AG10803 (cell line): ENCODE results near the gene MED6.
A peak's percentile ranks its signal among the peaks of the same experiment; 100 is the strongest.

Experiments
- DNase-seq: peaks from one replicate; pipeline ENCODE4 v3.0.0; 2010; ENCODE audit warnings: low read depth
- H3K4me3 ChIP-seq: 2 replicates; pipeline ENCODE4 v1.5.1; 2011; ENCODE audit warnings: mild to moderate bottlenecking, low read length, control low read depth
- TF ChIP-seq, protein P1 (sequence below): conservative IDR thresholded peaks from 2 replicates; pipeline ENCODE4 v1.5.1; 2011; ENCODE audit warnings: mild to moderate bottlenecking, low read length, control low read depth, inconsistent platforms

MED6 gene, protein sequence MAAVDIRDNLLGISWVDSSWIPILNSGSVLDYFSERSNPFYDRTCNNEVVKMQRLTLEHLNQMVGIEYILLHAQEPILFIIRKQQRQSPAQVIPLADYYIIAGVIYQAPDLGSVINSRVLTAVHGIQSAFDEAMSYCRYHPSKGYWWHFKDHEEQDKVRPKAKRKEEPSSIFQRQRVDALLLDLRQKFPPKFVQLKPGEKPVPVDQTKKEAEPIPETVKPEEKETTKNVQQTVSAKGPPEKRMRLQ

DNA sequence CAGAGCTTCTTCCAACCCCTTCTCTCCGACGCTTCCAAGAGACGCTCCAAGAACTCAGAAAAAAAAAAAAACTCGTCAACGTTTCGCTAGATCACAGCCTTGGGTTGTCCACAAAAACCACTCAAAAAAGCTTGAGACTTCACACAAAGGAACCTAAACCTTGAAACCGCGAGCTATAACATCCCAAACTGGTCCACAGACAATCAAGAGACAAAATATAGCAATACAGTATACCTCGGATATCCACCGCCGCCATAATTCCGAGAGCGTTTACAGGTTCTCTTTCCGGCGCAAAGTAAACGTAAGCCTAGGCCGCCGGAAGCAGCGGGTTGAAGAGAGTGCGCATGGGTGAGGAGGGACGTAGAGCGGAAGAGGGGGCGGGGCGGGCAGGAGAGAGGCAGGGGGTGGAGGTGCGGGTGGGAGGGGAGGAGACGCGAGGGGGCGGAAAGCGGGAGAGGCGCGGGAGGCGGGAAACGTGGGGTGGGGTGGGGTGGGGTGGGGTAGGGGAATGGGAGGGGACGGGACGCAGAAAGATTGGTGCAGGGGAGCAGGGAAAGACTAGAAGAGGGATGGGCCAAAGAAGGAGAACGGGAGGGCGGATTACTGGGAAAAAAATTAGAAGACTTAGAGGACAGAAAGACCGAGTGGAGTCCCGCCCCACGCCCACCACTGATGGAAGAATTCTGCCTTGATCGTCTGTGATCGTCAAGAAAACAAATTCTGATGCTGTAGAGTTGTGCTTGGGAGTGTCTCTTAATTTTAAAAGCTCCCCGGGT is at the start of gene MED6:
TSS of gene MED6 (minus strand) at position 274 of the 776 bp plus-strand sequence. CDS start at position 256, 18 bp downstream.
- H3K4me3 ChIP-seq: peak within 1 kb of the TSS; percentile 80
- DNase-seq: peak; percentile 89
- TF ChIP-seq, protein P1, sequence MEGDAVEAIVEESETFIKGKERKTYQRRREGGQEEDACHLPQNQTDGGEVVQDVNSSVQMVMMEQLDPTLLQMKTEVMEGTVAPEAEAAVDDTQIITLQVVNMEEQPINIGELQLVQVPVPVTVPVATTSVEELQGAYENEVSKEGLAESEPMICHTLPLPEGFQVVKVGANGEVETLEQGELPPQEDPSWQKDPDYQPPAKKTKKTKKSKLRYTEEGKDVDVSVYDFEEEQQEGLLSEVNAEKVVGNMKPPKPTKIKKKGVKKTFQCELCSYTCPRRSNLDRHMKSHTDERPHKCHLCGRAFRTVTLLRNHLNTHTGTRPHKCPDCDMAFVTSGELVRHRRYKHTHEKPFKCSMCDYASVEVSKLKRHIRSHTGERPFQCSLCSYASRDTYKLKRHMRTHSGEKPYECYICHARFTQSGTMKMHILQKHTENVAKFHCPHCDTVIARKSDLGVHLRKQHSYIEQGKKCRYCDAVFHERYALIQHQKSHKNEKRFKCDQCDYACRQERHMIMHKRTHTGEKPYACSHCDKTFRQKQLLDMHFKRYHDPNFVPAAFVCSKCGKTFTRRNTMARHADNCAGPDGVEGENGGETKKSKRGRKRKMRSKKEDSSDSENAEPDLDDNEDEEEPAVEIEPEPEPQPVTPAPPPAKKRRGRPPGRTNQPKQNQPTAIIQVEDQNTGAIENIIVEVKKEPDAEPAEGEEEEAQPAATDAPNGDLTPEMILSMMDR: no peak

DNA sequence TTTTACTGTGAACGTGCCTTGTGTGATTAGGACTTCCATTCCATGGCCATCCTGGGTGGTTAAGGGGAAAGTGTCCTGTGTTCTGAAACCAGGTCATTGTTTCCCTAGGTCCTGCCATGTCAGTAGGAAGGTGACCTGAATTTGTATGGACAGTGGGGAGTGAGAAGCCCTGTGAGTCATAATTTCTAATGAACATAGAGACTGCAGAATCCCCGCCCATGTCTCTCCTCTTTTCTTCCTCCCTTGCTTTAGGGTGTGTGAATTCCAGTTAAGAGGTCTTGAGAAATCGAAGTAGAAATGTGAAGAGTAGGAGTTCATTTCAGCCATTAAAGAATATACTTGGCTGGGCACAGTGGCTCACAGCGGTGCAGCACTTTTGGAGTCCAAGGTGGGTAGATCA is 49.3 kb upstream of the MED6 start:
- DNase-seq: no peak
- TF ChIP-seq, protein P1: no peak
- no peak overlapping the region for H3K4me3 ChIP-seq

DNA sequence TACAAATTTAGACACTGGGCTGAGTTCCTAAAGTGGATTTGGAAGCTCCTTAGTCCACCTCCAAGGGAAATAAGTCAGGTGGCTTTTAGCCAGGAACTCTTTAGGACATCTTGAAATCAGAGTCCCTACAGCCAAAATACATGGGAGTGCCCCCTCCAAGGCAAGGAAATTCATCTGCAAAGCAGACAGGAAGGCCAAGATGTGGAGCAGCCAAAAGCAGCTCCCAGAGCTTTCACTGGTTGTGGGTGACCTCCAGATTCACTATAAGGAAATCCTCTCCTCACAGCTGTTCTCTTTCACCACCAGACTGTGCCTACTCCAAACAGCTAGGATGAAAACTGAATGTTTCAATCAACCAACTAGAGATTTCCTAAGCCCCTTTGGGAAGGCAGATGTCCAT is 47.9 kb upstream of the MED6 start:
- no peak for DNase-seq
- no peak overlapping the region for H3K4me3 ChIP-seq
- TF ChIP-seq, protein P1: no peak

DNA sequence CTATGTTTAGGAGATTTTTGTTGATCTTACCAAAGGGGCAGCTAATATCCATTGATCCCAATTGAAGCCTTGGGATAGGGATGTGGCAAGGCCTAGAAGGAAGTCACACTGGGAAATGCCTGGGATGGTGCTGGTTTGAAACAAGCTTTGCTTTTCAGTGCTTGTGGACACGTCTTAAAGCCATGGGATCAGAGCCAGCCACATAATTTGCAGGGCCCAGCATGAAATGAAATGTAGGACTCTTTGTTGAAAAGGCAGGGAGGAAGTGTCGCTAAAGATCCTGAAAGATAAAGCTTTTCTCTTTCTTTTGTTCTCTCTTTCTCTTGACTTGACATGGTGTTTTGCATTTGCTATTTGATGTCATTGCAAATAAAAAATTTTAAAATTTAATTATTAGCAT is 46.2 kb upstream of the MED6 start:
- no peak for DNase-seq
- TF ChIP-seq, protein P1: no peak
- H3K4me3 ChIP-seq: no peak overlapping the region

DNA sequence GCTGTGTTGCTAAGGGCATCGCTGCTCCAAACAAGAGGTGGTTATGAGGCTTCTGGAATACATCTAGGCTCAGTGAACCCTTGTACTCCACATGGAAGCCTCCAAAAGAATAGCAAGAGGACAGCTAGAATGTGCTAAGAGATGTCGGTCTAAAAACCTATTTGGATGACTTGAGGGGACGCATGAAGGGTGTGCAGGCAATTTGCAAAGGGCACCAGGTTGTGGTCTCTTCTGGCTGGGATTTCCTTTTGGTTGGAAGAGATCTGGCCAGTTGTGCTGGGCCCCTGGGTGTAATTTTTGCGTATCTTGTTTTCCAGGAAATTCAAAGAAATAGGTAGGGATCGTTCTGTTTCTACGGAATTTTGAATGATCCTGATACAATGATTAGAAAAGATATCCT is 45.4 kb upstream of the MED6 start:
- no peak for DNase-seq

DNA sequence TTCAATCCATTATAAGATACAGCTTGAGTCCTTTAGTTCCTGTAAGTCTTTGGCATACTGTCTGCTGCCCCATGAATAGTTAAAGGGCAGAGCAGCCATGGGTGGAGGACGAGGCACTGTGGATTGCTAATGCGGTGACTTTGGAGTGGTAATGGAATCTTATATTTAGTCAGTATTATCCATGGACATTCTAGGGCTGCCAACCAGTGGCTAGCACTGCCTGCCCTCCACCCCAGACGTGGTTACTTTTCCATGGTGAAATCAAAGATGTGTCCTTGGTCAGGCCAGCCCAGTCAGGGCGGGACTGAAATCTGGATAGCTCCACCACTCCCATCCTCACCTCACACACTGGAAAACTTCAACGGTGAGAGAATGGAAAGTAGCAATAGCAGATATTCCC is 43.5 kb upstream of the MED6 start:
- no peak for DNase-seq
- H3K4me3 ChIP-seq: no peak overlapping the region
- TF ChIP-seq, protein P1: no peak

More for the DNA sequence above, 45.4 kb upstream of the MED6 start:
- H3K4me3 ChIP-seq: no peak overlapping the region
- TF ChIP-seq, protein P1: no peak
